ENCODE data around the gene CYB561D2.

GRCh38 chr3:50401978-50402595 is 51.4 kb downstream of the CYB561D2 start:
- no peak for TF ChIP-seq CTCF (IDR thresholded peaks at IDR 0.05)
- no peak for TF ChIP-seq POLR2AphosphoS5 (IDR thresholded peaks at IDR 0.05; ENCODE audit: low read depth, low read length)
